WTC11 (cell line): Measurements from ENCODE around the gene SGCA. TPM values are rescaled to one million over a fixed set of nuclear protein-coding genes. Genes with fewer than 3 reads are reported as not detected.
A peak's percentile ranks its signal among the peaks of the same experiment; 100 is the strongest.

Experiments
- ATAC-seq: fragments of 200-7000 bp; cut with Tn5 transposase; 2 replicates; pipeline ENCODE4 v1.10.0; 2021; ENCODE audit warnings: mild to moderate bottlenecking, moderate library complexity
- CTCF ChIA-PET: fragments of 300-600 bp; sonication (Branson Sonifier 250); formaldehyde crosslinking; loops from one replicate; lab custom pipeline; 2021; ENCODE audit warnings: antibody characterized with exemption; lab: Charles Lee
- POLR2A ChIA-PET: fragments of 350-600 bp; sonication (Branson Sonifier 250); formaldehyde crosslinking; loops from one replicate; lab custom pipeline; 2021; ENCODE audit warnings: antibody characterized with exemption; lab: Charles Lee
- DNase-seq: peaks from one replicate; pipeline ENCODE4 v3.0.0; 2021; ENCODE audit warnings: low spot score
- H3K27ac Mint-ChIP-seq: 2 replicates; pipeline ENCODE4 v1.8.0; 2021; ENCODE audit warnings: mixed read lengths
- H3K27me3 Mint-ChIP-seq: 2 replicates; pipeline ENCODE4 v1.8.0; 2021; ENCODE audit warnings: low read depth, mild to moderate bottlenecking, moderate library complexity, mixed read lengths
- H3K36me3 Mint-ChIP-seq: 2 replicates; pipeline ENCODE4 v1.8.0; 2021; ENCODE audit warnings: mixed read lengths
- H3K4me1 Mint-ChIP-seq: 2 replicates; pipeline ENCODE4 v1.8.0; 2022; ENCODE audit warnings: mixed read lengths
- H3K4me3 Mint-ChIP-seq: 2 replicates; pipeline ENCODE4 v1.8.0; 2021; ENCODE audit warnings: mild to moderate bottlenecking, moderate library complexity, mixed read lengths
- H3K9me3 Mint-ChIP-seq: 2 replicates; pipeline ENCODE4 v1.8.0; 2021; ENCODE audit warnings: mixed read lengths
- CBFB ChIP-seq: sonication (generic); formaldehyde crosslinking; IDR thresholded peaks from 2 replicates; pipeline ENCODE4 v1.8.1; 2022; ENCODE audit warnings: mild to moderate bottlenecking, low read depth, missing genetic modification reagents
- E2F1 ChIP-seq: sonication (generic); formaldehyde crosslinking; IDR thresholded peaks from 2 replicates; pipeline ENCODE4 v1.8.0; 2022; ENCODE audit warnings: mild to moderate bottlenecking, missing genetic modification reagents
- E2F4 ChIP-seq: sonication (generic); formaldehyde crosslinking; IDR thresholded peaks from 2 replicates; pipeline ENCODE4 v1.8.1; 2022; ENCODE audit warnings: low read depth, mild to moderate bottlenecking, moderate library complexity, missing genetic modification reagents, borderline replicate concordance
- E2F5 ChIP-seq: sonication (generic); formaldehyde crosslinking; IDR thresholded peaks from 2 replicates; pipeline ENCODE4 v1.8.1; 2022; ENCODE audit warnings: mild to moderate bottlenecking, moderate library complexity, missing genetic modification reagents
- FOXK1 ChIP-seq: sonication (generic); formaldehyde crosslinking; IDR thresholded peaks from 2 replicates; pipeline ENCODE4 v1.8.0; 2022; ENCODE audit warnings: mild to moderate bottlenecking, moderate library complexity, missing genetic modification reagents
- HMGXB4 ChIP-seq: sonication (generic); formaldehyde crosslinking; IDR thresholded peaks from 2 replicates; pipeline ENCODE4 v1.8.1; 2023; ENCODE audit warnings: mild to moderate bottlenecking, moderate library complexity, missing genetic modification reagents
- IRF1 ChIP-seq: sonication (generic); formaldehyde crosslinking; IDR thresholded peaks from 2 replicates; pipeline ENCODE4 v1.8.0; 2023; ENCODE audit warnings: missing genetic modification reagents
- MAX ChIP-seq: sonication (generic); formaldehyde crosslinking; IDR thresholded peaks from 2 replicates; pipeline ENCODE4 v1.8.0; 2022; ENCODE audit warnings: mild to moderate bottlenecking, missing genetic modification reagents
- NFE2L1 ChIP-seq: sonication (generic); formaldehyde crosslinking; IDR thresholded peaks from 2 replicates; pipeline ENCODE4 v1.8.1; 2023; ENCODE audit warnings: missing genetic modification reagents
- NR3C1 ChIP-seq: sonication (generic); formaldehyde crosslinking; conservative IDR thresholded peaks from 2 replicates; pipeline ENCODE4 v1.8.1; 2023; ENCODE audit warnings: low read depth, mild to moderate bottlenecking, missing genetic modification reagents
- OVOL2 ChIP-seq: fragments of 250-450 bp; sonication (Bioruptor Pico); IDR thresholded peaks from 2 replicates; pipeline ENCODE4 v1.9.0; 2021; ENCODE audit warnings: mild to moderate bottlenecking, borderline replicate concordance
- PREB ChIP-seq: sonication (generic); formaldehyde crosslinking; IDR thresholded peaks from 2 replicates; pipeline ENCODE4 v1.8.1; 2022; ENCODE audit warnings: mild to moderate bottlenecking, missing genetic modification reagents, moderate library complexity, borderline replicate concordance
- RELA ChIP-seq: sonication (generic); formaldehyde crosslinking; IDR thresholded peaks from 2 replicates; pipeline ENCODE4 v1.8.1; 2022; ENCODE audit warnings: missing genetic modification reagents, mild to moderate bottlenecking, borderline replicate concordance
- TEAD4 ChIP-seq: sonication (generic); formaldehyde crosslinking; IDR thresholded peaks from 2 replicates; pipeline ENCODE4 v1.8.0; 2022; ENCODE audit warnings: mild to moderate bottlenecking, missing genetic modification reagents
- ZNF281 ChIP-seq: sonication (generic); formaldehyde crosslinking; IDR thresholded peaks from 2 replicates; pipeline ENCODE4 v1.8.0; 2023; ENCODE audit warnings: mild to moderate bottlenecking, missing genetic modification reagents
- ZNF425 ChIP-seq: fragments of 250-450 bp; sonication (Bioruptor Pico); conservative IDR thresholded peaks from 2 replicates; pipeline ENCODE4 v1.9.0; 2021; ENCODE audit warnings: mild to moderate bottlenecking
- total RNA-seq: library from RNA; stranded (reverse); gene quantifications from 3 replicates; pipeline ENCODE4 v1.2.3, GENCODE V29; 2021

SGCA gene
- total RNA-seq, 1 experiment from 2014 or later, result 1.0 TPM

GRCh38 chr17:50184064-50184463 lies 18.3 kb downstream of the SGCA start (continued):
- TF ChIP-seq HMGXB4 (no peak), OVOL2 (CRISPR knock-in tag) (no peak), FOXK1 (CRISPR knock-in tag) (no peak), NFE2L1 (CRISPR knock-in tag) (no peak), E2F1 (no peak), RELA (CRISPR knock-in tag) (no peak), MAX (no peak), E2F5 (CRISPR knock-in tag) (no peak), NR3C1 (CRISPR knock-in tag) (no peak), CBFB (CRISPR knock-in tag) (no peak), ZNF425 (no peak)

- DNase-seq, result no peak
- no peaks in the 10 kb centered on the region; the same call in 1 of the 2 replicates for H3K27me3 Mint-ChIP-seq
- CTCF ChIA-PET, result interaction anchor here (1.0 to 1.9 kb wide), 2 partner anchors 89 to 90 kb away, joined by 3 to 4 read pairs; partner anchors contain the start of gene TMEM92
- peaks cover 17% of the 10 kb centered on the region for H3K36me3 Mint-ChIP-seq
- H3K4me1 Mint-ChIP-seq, result peaks cover 32% of the 10 kb centered on the region
- H3K4me3 Mint-ChIP-seq, result no peak overlapping the region
- TF ChIP-seq E2F4 (CRISPR knock-in tag), result no peak
- TF ChIP-seq, all 79 proteins: peak for 0
- Mint-ChIP-seq H3K27ac (no peak overlapping the region), H3K9me3 (no peaks in the 10 kb centered on the region)
- POLR2A ChIA-PET, result no interaction called here
- peak; percentile 9; the same call in 1 of the 2 replicates for ATAC-seq
Measured at GRCh38 chr17:50184611-50185398, 19.0 kb downstream of the SGCA start.

GRCh38 chr17:50185631-50186471 lies 20.0 kb downstream of the SGCA start:
- ChIA-PET CTCF (no interaction called here), POLR2A (no interaction called here)
- H3K27ac Mint-ChIP-seq, result no peak overlapping the region
- TF ChIP-seq ZNF281 (CRISPR knock-in tag), result no peak
- TF ChIP-seq OVOL2 (CRISPR knock-in tag), result no peak
- TF ChIP-seq PREB (CRISPR knock-in tag), result no peak
- no peak for TF ChIP-seq IRF1 (CRISPR knock-in tag)
- TF ChIP-seq TEAD4 (CRISPR knock-in tag), result no peak

More at GRCh38 chr17:50185631-50186471, 20.0 kb downstream of the SGCA start:
- peaks cover 17% of the 10 kb centered on the region for H3K36me3 Mint-ChIP-seq
- DNase-seq (no peak), ATAC-seq (no peak)
- H3K27me3 Mint-ChIP-seq, result no peaks in the 10 kb centered on the region; the same call in 1 of the 2 replicates
- no peak overlapping the region for H3K4me3 Mint-ChIP-seq
- H3K9me3 Mint-ChIP-seq, result no peaks in the 10 kb centered on the region
- peaks cover 32% of the 10 kb centered on the region for H3K4me1 Mint-ChIP-seq
